Mucosa of rectum (tissue), 2 donors: ENCODE data around the gene MYH14.

Experiments used
- H3K27ac ChIP-seq, 2 donors: one replicate each; pipeline ENCODE4 v1.7.0; 2013; ENCODE audit warnings: inconsistent platforms in 2 of 2, low read depth in 2 of 2, low read length in 2 of 2
- H3K27me3 ChIP-seq, 2 donors: one replicate each; pipeline ENCODE4 v1.7.0; 2013; ENCODE audit warnings: low read length in 2 of 2; ENCODE audit not compliant: control insufficient read depth in 2 of 2, insufficient read depth in 2 of 2
- H3K36me3 ChIP-seq, 2 donors: one replicate each; pipeline ENCODE4 v1.7.0; 2013; ENCODE audit warnings: low read length in 2 of 2; ENCODE audit not compliant: control insufficient read depth in 2 of 2, insufficient read depth in 2 of 2
- H3K4me1 ChIP-seq, 2 donors: one replicate each; pipeline ENCODE4 v1.7.0; 2013; ENCODE audit warnings: low read length in 2 of 2, mild to moderate bottlenecking in 1 of 2; ENCODE audit not compliant: control insufficient read depth in 2 of 2, insufficient read depth in 2 of 2
- H3K4me3 ChIP-seq, 2 donors: one replicate each; pipeline ENCODE4 v1.7.0; 2013; ENCODE audit warnings: low read length in 2 of 2
- H3K9ac ChIP-seq, 2 donors: one replicate each; pipeline ENCODE4 v1.7.0; 2013; ENCODE audit warnings: low read length in 2 of 2, low read depth in 1 of 2, mild to moderate bottlenecking in 1 of 2
- H3K9me3 ChIP-seq, 2 donors: one replicate each; pipeline ENCODE4 v1.7.0; 2013; ENCODE audit warnings: low read length in 2 of 2; ENCODE audit not compliant: control insufficient read depth in 2 of 2
- donor health status: healthy.
- donor health status: Normal muscosa, but diverticular disease.

MYH14 gene

DNA sequence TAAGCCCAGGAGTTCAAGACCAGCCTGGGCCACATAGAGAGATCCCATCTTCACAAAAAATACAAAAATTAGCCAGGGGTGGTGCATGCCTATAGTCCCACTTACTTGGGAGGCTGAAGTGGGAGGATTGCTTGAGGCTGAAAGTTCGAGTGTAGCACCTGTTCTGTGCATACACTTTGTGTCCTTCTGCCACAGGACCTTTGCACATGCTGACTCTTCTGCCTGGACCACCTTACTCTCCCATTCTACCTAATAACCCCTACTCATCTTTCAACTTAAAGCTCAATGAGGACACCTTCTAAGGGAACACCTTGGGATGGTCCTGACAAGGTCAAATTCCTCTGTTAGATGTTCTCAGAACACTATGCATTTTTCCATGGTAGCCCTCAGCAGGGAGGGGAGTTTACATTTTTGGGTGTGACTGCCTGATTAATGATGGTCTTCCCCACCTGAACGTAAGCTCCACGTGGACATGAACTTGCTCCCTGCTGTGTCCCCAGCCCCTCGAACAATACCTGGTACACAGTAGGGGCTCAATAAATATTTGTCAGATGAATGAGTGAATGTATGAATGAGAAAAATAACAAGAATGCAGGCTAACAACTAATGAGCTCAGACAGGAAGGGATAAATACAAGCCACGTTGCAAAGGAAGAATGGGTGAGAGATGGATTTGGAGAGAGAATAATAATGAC, 29.2 kb upstream of the MYH14 start:
- Histone ChIP-seq H3K4me3 (no peak overlapping the region), H3K9ac (no peak overlapping the region), H3K9me3 (peaks cover 0 to 2% of the 10 kb centered on the region in 2 donors), H3K4me1 (peaks cover 9 to 29% of the 10 kb centered on the region in 2 donors), H3K27ac (no peak overlapping the region), H3K36me3 (no peaks in the 10 kb centered on the region), H3K27me3 (peaks cover 0 to 2% of the 10 kb centered on the region in 2 donors)

DNA sequence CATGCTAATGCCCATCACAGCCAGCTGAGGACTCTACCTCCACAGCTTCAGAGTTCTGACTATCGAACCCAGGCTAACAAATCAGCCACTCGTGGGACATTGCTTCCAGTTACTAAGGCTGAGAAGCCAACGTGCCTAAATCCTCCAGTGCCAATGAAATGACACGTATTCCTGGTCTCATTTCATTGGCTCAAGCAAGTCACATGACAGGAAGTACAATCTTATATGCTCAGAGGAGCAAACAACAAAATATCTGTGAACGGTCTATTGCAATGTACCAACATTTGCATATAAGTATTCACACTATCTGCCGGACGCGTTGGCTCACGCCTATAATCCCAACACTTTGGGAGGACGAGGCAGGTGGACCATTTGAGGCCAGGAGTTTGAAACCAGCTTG, 27.5 kb upstream of the MYH14 start:
- Histone ChIP-seq H3K36me3 (no peaks in the 10 kb centered on the region), H3K9ac (no peak overlapping the region), H3K27me3 (peaks cover 0 to 2% of the 10 kb centered on the region in 2 donors), H3K27ac (no peak overlapping the region), H3K9me3 (peaks cover 0 to 2% of the 10 kb centered on the region in 2 donors), H3K4me1 (peaks cover 9 to 34% of the 10 kb centered on the region in 2 donors), H3K4me3 (no peak overlapping the region)

DNA sequence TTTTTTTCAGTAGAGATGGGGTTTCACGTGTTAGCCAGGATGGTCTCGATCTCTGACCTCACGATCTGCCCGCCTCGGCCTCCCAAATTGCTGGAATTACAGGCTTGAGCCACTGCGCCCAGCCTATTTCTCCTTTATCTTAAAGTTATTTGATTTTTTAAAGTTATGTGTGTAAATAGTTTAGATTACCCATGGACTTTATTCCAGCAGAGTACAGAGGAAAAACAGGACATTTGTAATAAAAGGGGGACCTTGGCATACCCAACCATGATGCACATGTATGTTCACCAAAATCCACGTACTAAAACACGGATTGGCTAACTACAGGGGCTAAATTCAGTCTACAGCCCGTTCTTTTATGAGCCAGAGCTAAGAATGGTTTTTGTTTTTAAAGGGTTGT, 26.6 kb upstream of the MYH14 start:
- Histone ChIP-seq H3K36me3 (no peaks in the 10 kb centered on the region), H3K4me3 (no peak overlapping the region), H3K27me3 (peaks cover 0 to 2% of the 10 kb centered on the region in 2 donors), H3K27ac (peak overlapping the region in 1 of 2 donors; percentile 58), H3K9ac (no peak overlapping the region), H3K9me3 (peaks cover 0 to 2% of the 10 kb centered on the region in 2 donors), H3K4me1 (peaks cover 9 to 32% of the 10 kb centered on the region in 2 donors)

DNA sequence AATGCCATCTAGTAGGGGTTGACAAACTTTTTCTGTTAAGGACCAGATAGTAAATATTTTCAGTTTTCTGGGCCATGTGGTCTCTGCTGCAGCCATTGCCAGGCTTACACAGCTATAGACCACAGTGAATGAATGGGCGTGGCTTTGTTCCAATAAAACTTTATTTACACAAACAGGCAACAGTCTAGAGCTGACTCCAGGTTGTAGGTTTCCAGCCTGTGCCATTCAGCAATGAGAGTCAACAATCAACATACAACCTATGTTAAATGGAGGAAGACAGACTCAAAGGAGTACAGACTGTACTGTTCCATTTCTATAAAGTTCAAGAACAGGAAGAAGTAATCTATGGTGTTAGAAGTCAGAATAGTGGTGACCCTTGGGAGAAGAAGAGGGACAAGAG, 25.1 kb upstream of the MYH14 start:
- Histone ChIP-seq H3K9me3 (peaks cover 0 to 2% of the 10 kb centered on the region in 2 donors), H3K4me1 (peaks cover 9 to 26% of the 10 kb centered on the region in 2 donors), H3K27me3 (peaks cover 0 to 1% of the 10 kb centered on the region in 2 donors), H3K27ac (peak overlapping the region; percentile 90 to 98), H3K9ac (peak overlapping the region; percentile 17 to 71), H3K36me3 (no peaks in the 10 kb centered on the region), H3K4me3 (peak overlapping the region; percentile 7 to 49)

DNA sequence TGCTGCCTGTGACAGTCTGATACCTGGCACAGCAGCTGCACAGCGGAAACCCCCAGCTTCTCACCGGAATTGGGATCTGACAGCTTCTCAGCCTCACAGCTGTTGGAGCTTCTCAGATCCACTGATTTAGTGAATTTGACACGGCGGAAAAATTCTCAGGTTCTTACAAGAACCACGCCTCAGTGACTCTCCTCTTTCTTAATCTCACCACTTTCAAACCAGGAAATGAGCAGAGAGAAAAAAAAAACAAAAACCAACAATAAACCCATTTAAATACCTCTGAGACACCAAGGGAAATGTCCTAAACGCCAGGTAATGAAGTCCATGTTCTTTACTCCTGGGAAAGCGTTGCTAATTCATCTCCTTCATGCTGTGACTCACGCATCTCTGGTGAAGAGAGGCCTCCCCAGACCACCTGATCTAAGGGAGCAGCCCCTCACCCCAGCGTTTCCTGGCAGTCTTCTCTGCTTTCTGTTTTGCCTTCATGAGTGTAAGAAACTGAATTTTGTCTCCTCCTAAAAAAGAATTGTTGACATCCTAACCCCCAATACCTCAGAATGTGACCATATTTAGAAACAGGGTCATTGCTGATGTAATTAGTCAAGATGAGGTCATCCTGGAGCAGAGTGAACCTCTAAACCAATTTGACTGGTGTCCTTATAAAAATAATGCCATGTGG, 24.4 kb upstream of the MYH14 start:
- peak overlapping the region; percentile 20 to 71 for H3K9ac ChIP-seq
- H3K27ac ChIP-seq = peak overlapping the region; percentile 90 to 98

DNA sequence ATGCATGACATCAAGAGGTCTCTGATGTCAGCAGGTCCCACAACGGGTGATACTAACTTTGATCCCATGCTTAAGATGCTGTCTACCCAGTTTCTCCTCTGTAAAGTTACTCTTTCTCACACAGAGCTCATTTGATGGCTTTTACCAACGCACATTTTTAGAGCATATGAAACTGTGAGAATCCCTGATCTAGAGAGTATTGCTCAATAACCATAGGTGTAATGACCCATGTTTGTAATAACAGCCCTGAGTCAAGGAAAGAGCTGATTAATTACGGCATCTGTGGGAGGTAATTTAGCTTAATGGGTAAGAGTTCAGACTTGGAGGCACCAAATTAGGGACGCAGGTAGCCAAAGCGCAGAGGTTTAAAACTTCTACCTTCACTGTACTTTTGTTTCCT, 22.3 kb upstream of the MYH14 start:
- Histone ChIP-seq H3K4me1 (peaks cover 9 to 24% of the 10 kb centered on the region in 2 donors), H3K9me3 (no peaks in the 10 kb centered on the region), H3K27ac (no peak overlapping the region), H3K9ac (no peak overlapping the region), H3K4me3 (no peak overlapping the region), H3K27me3 (peaks cover 0 to 1% of the 10 kb centered on the region in 2 donors), H3K36me3 (no peaks in the 10 kb centered on the region)

More for the DNA sequence above, 24.4 kb upstream of the MYH14 start:
- Histone ChIP-seq H3K4me3 (peak overlapping the region; percentile 7 to 49), H3K36me3 (no peaks in the 10 kb centered on the region), H3K9me3 (peaks cover 0 to 2% of the 10 kb centered on the region in 2 donors), H3K4me1 (peaks cover 9 to 24% of the 10 kb centered on the region in 2 donors), H3K27me3 (peaks cover 0 to 1% of the 10 kb centered on the region in 2 donors)

DNA sequence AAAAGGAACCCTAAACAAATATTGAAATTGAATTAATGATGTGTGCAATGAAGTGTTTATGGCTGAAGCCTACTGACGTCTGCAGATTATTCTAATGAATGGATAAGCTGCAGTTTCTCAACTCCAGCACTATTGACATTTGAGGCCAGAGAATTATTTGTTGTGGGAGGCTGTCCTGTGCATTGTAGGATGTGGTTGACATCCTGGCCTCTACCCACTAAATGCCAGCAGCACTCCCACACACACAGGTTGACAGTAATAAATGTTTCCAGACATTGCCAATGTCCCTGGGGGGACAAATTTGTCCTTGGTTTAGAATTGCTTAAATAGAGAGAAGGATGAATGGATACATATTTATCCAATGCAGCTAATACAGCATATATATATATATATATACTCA, 19.2 kb upstream of the MYH14 start:
- Histone ChIP-seq H3K9ac (no peak overlapping the region), H3K36me3 (no peaks in the 10 kb centered on the region), H3K9me3 (no peaks in the 10 kb centered on the region), H3K27ac (no peak overlapping the region), H3K27me3 (peaks cover 0 to 1% of the 10 kb centered on the region in 2 donors), H3K4me1 (peaks cover 3 to 11% of the 10 kb centered on the region in 2 donors), H3K4me3 (no peak overlapping the region)

DNA sequence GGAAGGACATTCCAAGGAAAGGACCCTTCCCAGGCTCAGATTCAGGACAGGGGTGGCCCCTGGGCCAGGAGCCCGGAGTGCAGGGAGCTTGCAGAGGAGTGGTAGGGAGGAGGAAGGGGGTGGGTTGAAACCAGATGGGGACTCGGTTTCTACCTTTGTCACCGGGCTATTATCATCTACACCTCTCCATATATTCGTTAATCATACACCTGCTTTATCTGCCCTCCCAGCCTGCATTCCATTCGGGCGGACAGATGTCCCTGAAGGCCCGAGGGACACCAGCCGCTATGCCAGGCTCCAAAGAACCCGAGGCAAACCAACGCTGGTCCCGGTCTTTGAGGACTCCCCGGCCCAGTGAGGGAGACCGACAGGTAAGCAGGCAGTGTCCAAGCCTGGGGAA, 15.5 kb upstream of the MYH14 start:
- peaks cover 0 to 4% of the 10 kb centered on the region in 2 donors for H3K36me3 ChIP-seq
- no peaks in the 10 kb centered on the region for H3K9me3 ChIP-seq
- peak overlapping the region; percentile 90 to 92 for H3K9ac ChIP-seq
- H3K4me3 ChIP-seq = peak overlapping the region; percentile 80 to 93
- H3K4me1 ChIP-seq = peaks cover 13 to 21% of the 10 kb centered on the region in 2 donors
- H3K27me3 ChIP-seq = no peaks in the 10 kb centered on the region
- peak overlapping the region; percentile 90 to 98 for H3K27ac ChIP-seq

DNA sequence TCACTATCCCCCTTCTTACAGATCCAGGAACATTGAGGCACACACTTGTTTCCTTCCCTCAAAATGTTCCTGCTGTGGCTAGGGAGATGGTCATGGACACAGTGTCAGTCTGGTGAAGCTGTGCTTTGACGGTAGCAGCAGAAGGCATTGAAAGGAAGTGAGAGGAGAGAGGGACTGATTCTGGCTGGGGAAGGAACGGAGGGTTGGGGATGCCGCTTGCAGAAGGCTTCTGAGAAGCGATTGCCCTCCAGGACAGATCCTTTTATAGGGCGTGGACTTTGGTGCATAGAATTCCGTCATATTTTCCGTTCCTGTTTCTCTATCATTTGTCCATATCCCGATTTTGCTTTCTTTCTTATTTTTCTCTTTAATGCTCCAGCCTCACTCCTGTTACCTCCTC, 14.1 kb upstream of the MYH14 start:
- Histone ChIP-seq H3K9ac (peak overlapping the region; percentile 92 to 95), H3K27ac (peak overlapping the region; percentile 98 to 99), H3K36me3 (peaks cover 0 to 4% of the 10 kb centered on the region in 2 donors), H3K4me3 (peak overlapping the region; percentile 88 to 92), H3K27me3 (no peaks in the 10 kb centered on the region), H3K9me3 (no peaks in the 10 kb centered on the region), H3K4me1 (peaks cover 13 to 21% of the 10 kb centered on the region in 2 donors)

DNA sequence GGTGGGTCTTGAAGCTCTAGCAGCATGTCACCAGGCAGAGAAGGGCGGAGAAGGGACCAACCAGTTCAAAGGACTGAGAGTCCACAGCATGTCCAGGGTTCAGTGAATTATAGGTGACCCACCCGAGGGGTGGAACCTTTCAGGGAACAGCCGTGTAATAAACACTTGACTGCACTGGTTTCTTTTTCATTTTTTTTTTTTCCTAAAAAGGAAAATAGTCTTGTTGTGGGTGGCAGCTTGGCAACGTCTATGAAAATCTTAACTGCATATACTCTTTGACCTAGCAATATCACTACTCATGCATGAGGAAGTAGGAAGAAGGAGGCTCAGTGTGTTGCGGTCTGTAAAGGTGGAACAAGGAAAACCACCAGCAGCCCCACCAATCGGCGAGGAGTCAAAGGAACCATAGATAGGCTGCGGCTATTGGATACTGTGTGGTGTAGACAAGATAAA, 13.0 kb upstream of the MYH14 start:
- Histone ChIP-seq H3K27me3 (no peaks in the 10 kb centered on the region), H3K9me3 (no peaks in the 10 kb centered on the region), H3K9ac (peak overlapping the region; percentile 92 to 95), H3K4me3 (peak overlapping the region; percentile 88 to 92), H3K36me3 (peaks cover 0 to 9% of the 10 kb centered on the region in 2 donors), H3K27ac (peak overlapping the region; percentile 98 to 99), H3K4me1 (peaks cover 13 to 21% of the 10 kb centered on the region in 2 donors)
